Loucy (cell line): ENCODE results near the gene IGF2.

Source experiments
- H2AFZ ChIP-seq: fragments of 200-600 bp; sonication (generic); 2 replicates; pipeline ENCODE4 v1.6.0; 2016; ENCODE audit warnings: antibody characterized with exemption, mild to moderate bottlenecking, low read length, moderate library complexity
- H3F3A ChIP-seq: fragments of 200-600 bp; 2 replicates; pipeline ENCODE4 v1.6.0; 2016; ENCODE audit warnings: antibody characterized with exemption, low read depth, mild to moderate bottlenecking
- H3K27me3 ChIP-seq: fragments of 200-600 bp; sonication (generic); 2 replicates; pipeline ENCODE4 v1.6.1; 2014; ENCODE audit warnings: low read length, mild to moderate bottlenecking; ENCODE audit not compliant: insufficient read depth, poor library complexity, severe bottlenecking
- H3K36me3 ChIP-seq: fragments of 200-600 bp; sonication (generic); 2 replicates; pipeline ENCODE4 v1.6.1; 2016; ENCODE audit warnings: low read length; ENCODE audit not compliant: insufficient read depth
- H3K4me1 ChIP-seq: fragments of 200-600 bp; sonication (generic); 2 replicates; pipeline ENCODE4 v1.5.1; 2014; ENCODE audit warnings: low read length, mild to moderate bottlenecking; ENCODE audit not compliant: insufficient read depth, poor library complexity, severe bottlenecking
- H3K4me2 ChIP-seq: fragments of 200-600 bp; sonication (generic); 2 replicates; pipeline ENCODE4 v1.6.0; 2014; ENCODE audit warnings: antibody characterized with exemption, low read length, low read depth, mild to moderate bottlenecking; ENCODE audit not compliant: poor library complexity, severe bottlenecking
- H3K4me3 ChIP-seq: fragments of 200-600 bp; sonication (generic); 2 replicates; pipeline ENCODE4 v1.5.1; 2014; ENCODE audit warnings: low read length, mild to moderate bottlenecking, mixed read lengths; ENCODE audit not compliant: poor library complexity, severe bottlenecking
- H3K79me2 ChIP-seq: fragments of 200-600 bp; sonication (generic); 2 replicates; pipeline ENCODE4 v1.6.1; 2014; ENCODE audit warnings: low read length; ENCODE audit not compliant: insufficient read depth
- H3K9ac ChIP-seq: fragments of 200-600 bp; sonication (generic); 2 replicates; pipeline ENCODE4 v1.6.0; 2014; ENCODE audit warnings: mild to moderate bottlenecking, low read depth, low read length, moderate library complexity; ENCODE audit not compliant: poor library complexity, severe bottlenecking
- H3K9me2 ChIP-seq: fragments of 200-600 bp; sonication (generic); replicated peaks from 2 replicates; pipeline ENCODE4 v1.6.1; 2016; ENCODE audit warnings: low read depth, low read length, mixed read lengths
- H3K9me3 ChIP-seq: fragments of 200-600 bp; sonication (generic); 2 replicates; pipeline ENCODE4 v1.6.1; 2014; ENCODE audit warnings: mild to moderate bottlenecking, antibody characterized with exemption, low read length, low read depth; ENCODE audit not compliant: insufficient read depth
- H4K20me1 ChIP-seq: fragments of 200-600 bp; sonication (generic); 2 replicates; pipeline ENCODE4 v1.6.0; 2014; ENCODE audit warnings: antibody characterized with exemption, low read length, mild to moderate bottlenecking; ENCODE audit not compliant: insufficient read depth, poor library complexity, severe bottlenecking
- CTCF ChIP-seq: fragments of 200-600 bp; sonication (generic); conservative IDR thresholded peaks from 2 replicates; pipeline ENCODE4 v1.5.1; 2014; ENCODE audit warnings: mild to moderate bottlenecking, antibody characterized with exemption, low read length
- EZH2phosphoT487 ChIP-seq: fragments of 200-600 bp; IDR thresholded peaks from 2 replicates; pipeline ENCODE4 v1.6.1; 2018; ENCODE audit warnings: antibody characterized with exemption, mild to moderate bottlenecking, moderate library complexity, borderline replicate concordance

Gene IGF2

GRCh38 chr11:2158296-2158737, 19.1 kb upstream of the IGF2 start:
- Histone ChIP-seq H3K4me1 (no peaks in the 10 kb centered on the region), H3K9me3 (no peaks in the 10 kb centered on the region), H3K36me3 (no peaks in the 10 kb centered on the region), H3K79me2 (no peaks in the 10 kb centered on the region), H3K27me3 (no peaks in the 10 kb centered on the region), H2AFZ (no peak overlapping the region), H3K4me3 (no peak overlapping the region), H3K9ac (no peak overlapping the region), H3F3A (no peaks in the 10 kb centered on the region), H3K4me2 (no peak overlapping the region), H4K20me1 (no peaks in the 10 kb centered on the region), H3K9me2 (no peaks in the 10 kb centered on the region)
- TF ChIP-seq CTCF, result no peak
- no peak for TF ChIP-seq EZH2phosphoT487

GRCh38 chr11:2157294-2158040, 18.3 kb upstream of the IGF2 start:
- no peaks in the 10 kb centered on the region for H3F3A ChIP-seq
- H3K4me1 ChIP-seq, result no peaks in the 10 kb centered on the region
- no peaks in the 10 kb centered on the region for H3K36me3 ChIP-seq
- H4K20me1 ChIP-seq, result no peaks in the 10 kb centered on the region
- no peaks in the 10 kb centered on the region for H3K9me2 ChIP-seq
- no peak overlapping the region for H3K4me3 ChIP-seq
- H3K9ac ChIP-seq, result no peak overlapping the region
- H3K79me2 ChIP-seq, result no peaks in the 10 kb centered on the region
- H3K9me3 ChIP-seq, result no peaks in the 10 kb centered on the region
- H3K27me3 ChIP-seq, result no peaks in the 10 kb centered on the region
- H3K4me2 ChIP-seq, result no peak overlapping the region
- no peak overlapping the region for H2AFZ ChIP-seq
- TF ChIP-seq CTCF, result no peak
- no peak for TF ChIP-seq EZH2phosphoT487

DNA sequence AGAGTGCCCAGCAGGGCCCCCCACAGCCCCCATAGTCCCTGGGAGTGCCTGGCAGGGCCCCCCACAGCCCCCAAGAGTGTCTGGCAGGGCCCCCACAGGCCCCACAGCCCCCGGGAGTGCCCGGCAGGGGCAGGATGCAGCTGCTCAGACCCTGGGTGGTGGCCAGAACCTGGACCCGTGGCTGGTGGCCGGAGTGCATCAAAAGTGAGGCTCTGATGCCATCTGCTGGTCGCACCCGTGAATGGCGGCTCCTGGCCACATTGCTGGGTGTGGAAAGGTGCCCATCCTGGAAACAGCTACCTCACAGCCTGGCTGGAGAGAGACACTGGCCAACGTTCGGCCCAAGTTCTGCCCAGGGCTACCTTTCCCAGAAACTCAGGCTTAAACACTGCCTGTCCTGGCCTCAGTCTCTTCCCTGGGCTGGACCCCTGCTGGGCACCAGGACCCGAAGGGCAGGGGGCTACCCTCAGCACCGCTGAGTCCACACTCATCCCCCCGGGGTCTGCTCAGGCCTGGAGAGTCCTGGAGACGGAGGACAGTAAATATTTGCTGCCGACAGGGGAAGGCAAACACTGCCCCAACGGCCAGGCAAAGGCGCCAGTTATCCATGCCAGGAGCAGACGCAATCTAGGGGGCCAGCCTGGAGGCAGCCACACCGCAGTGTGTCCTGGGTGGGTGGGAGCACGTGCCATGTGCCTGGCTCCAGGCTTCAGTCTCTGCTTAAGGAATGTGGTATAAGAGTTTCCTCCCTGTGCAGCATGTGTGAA, 17.4 kb upstream of the IGF2 start:
- H3K79me2 ChIP-seq, result no peaks in the 10 kb centered on the region
- no peaks in the 10 kb centered on the region for H3K36me3 ChIP-seq
- H3K9ac ChIP-seq, result no peak overlapping the region
- no peaks in the 10 kb centered on the region for H3K27me3 ChIP-seq
- no peaks in the 10 kb centered on the region for H3K9me2 ChIP-seq
- H3K4me3 ChIP-seq, result no peak overlapping the region
- H3K9me3 ChIP-seq, result no peaks in the 10 kb centered on the region
- no peaks in the 10 kb centered on the region for H3K4me1 ChIP-seq
- H3F3A ChIP-seq, result no peaks in the 10 kb centered on the region
- H4K20me1 ChIP-seq, result no peaks in the 10 kb centered on the region
- no peak overlapping the region for H2AFZ ChIP-seq
- no peak overlapping the region for H3K4me2 ChIP-seq
- TF ChIP-seq EZH2phosphoT487 (no peak), CTCF (peak; percentile 81)
